Stimulated activated CD8-positive, alpha-beta memory T cell treated with anti-CD3 and anti-CD28 coated beads, Interleukin-15, amount 100 ng/mL, for 48 hours (primary cell): ENCODE measurements around the gene SWT1.
"Not testable (repeated sequence)": the region's sequence is repeated elsewhere in the genome, so short reads cannot be mapped to it uniquely, and the experiment has no call there.

Experiments used
- DNase-seq, 2 donors: peaks; one replicate each; pipeline ENCODE4 v3.0.0-alpha.2; 2020; ENCODE audit warnings: low read depth in 2 of 2

SWT1 gene

GRCh38 chr1:185166106-185166505, 9.1 kb downstream of the SWT1 start:
- no peak for DNase-seq

GRCh38 chr1:185170291-185170848, 13.4 kb downstream of the SWT1 start:
- DNase-seq = no peak

- DNase-seq = no peak
Measured at GRCh38 chr1:185193756-185194155, 36.8 kb downstream of the SWT1 start.

- not testable (repeated sequence) for DNase-seq
Measured at GRCh38 chr1:185198712-185199111, 41.7 kb downstream of the SWT1 start.

- no peak for DNase-seq
Measured at GRCh38 chr1:185200889-185201288, 43.9 kb downstream of the SWT1 start.

- DNase-seq = no peak
Measured at GRCh38 chr1:185207170-185207569, 50.2 kb downstream of the SWT1 start.

GRCh38 chr1:185207980-185208602, 51.1 kb downstream of the SWT1 start:
- no peak for DNase-seq

GRCh38 chr1:185208626-185209180, 51.7 kb downstream of the SWT1 start:
- DNase-seq = no peak

GRCh38 chr1:185209357-185209756, 52.4 kb downstream of the SWT1 start:
- DNase-seq = not testable (repeated sequence)

GRCh38 chr1:185213091-185213490, 56.1 kb downstream of the SWT1 start:
- DNase-seq = no peak

GRCh38 chr1:185215911-185216310, 58.9 kb downstream of the SWT1 start:
- DNase-seq = no peak

GRCh38 chr1:185224132-185224531, 67.2 kb downstream of the SWT1 start:
- DNase-seq = no peak

GRCh38 chr1:185227161-185227560, 70.2 kb downstream of the SWT1 start:
- no peak for DNase-seq

- DNase-seq = no peak
Measured at GRCh38 chr1:185228979-185229378, 72.0 kb downstream of the SWT1 start.

- no peak for DNase-seq
Measured at GRCh38 chr1:185229981-185230380, 73.0 kb downstream of the SWT1 start.

GRCh38 chr1:185232874-185233273, 75.9 kb downstream of the SWT1 start:
- no peak for DNase-seq

- not testable (repeated sequence) for DNase-seq
Measured at GRCh38 chr1:185234183-185234582, 77.2 kb downstream of the SWT1 start.

GRCh38 chr1:185237176-185237575, 80.2 kb downstream of the SWT1 start:
- DNase-seq = not testable (repeated sequence)

GRCh38 chr1:185237661-185238060, 80.7 kb downstream of the SWT1 start:
- no peak for DNase-seq

- no peak for DNase-seq
Measured at GRCh38 chr1:185238447-185238846, 81.5 kb downstream of the SWT1 start.

GRCh38 chr1:185239861-185240260, 82.9 kb downstream of the SWT1 start:
- DNase-seq = no peak

GRCh38 chr1:185241127-185241526, 84.2 kb downstream of the SWT1 start:
- no peak for DNase-seq

- DNase-seq = peak; percentile 46 to 61
Measured at GRCh38 chr1:185244015-185244747, 87.2 kb downstream of the SWT1 start.
